Aorta (tissue), 5 donors: ENCODE data around the gene MAD1L1. TPM values are rescaled to one million over a fixed set of nuclear protein-coding genes. Genes with fewer than 3 reads are reported as not detected.

Source experiments
- ATAC-seq: fragments of 200-7000 bp; cut with Tn5 transposase; one replicate; pipeline ENCODE4 v1.9.1; 2022; ENCODE audit warnings: moderate library complexity; ENCODE audit not compliant: low FRiP score
- DNase-seq, 2 donors: peaks; one replicate each; pipeline ENCODE4 v3.0.0-alpha.2; 2020
- H3K27ac ChIP-seq, 2 donors: one replicate each; pipeline ENCODE4 v1.5.1; 2013; ENCODE audit warnings: low read length in 2 of 2, mild to moderate bottlenecking in 2 of 2, moderate library complexity in 2 of 2, control low read depth in 1 of 2, inconsistent platforms in 1 of 2, low read depth in 1 of 2
- H3K27me3 ChIP-seq, 2 donors: one replicate each; pipeline ENCODE4 v1.6.1; 2013; ENCODE audit warnings: control low read depth in 1 of 2, low read length in 1 of 2, mild to moderate bottlenecking in 1 of 2, moderate library complexity in 1 of 2; ENCODE audit not compliant: insufficient read depth in 2 of 2, control insufficient read depth in 1 of 2
- H3K36me3 ChIP-seq, 2 donors: one replicate each; pipeline ENCODE4 v1.6.1; 2013; ENCODE audit warnings: control low read depth in 1 of 2, low read length in 1 of 2, mild to moderate bottlenecking in 1 of 2; ENCODE audit not compliant: insufficient read depth in 2 of 2, control insufficient read depth in 1 of 2
- H3K4me1 ChIP-seq, 2 donors: one replicate each; pipeline ENCODE4 v1.6.1; 2013; ENCODE audit warnings: low read length in 2 of 2, control low read depth in 1 of 2, mild to moderate bottlenecking in 1 of 2, moderate library complexity in 1 of 2; ENCODE audit not compliant: insufficient read depth in 2 of 2, control insufficient read depth in 1 of 2
- H3K4me3 ChIP-seq, 2 donors: one replicate each; pipeline ENCODE4 v1.5.1; 2013; ENCODE audit warnings: low read length in 2 of 2, control low read depth in 1 of 2, mild to moderate bottlenecking in 1 of 2
- H3K9me3 ChIP-seq: one replicate; pipeline ENCODE4 v1.6.1; 2013; ENCODE audit warnings: mild to moderate bottlenecking, low read length; ENCODE audit not compliant: control insufficient read depth
- WGBS, 2 donors: extraction: QIAGEN DNeasy Blood & Tissue Kit; methylation state at CpG; one replicate each; pipeline ENCODE4 v1.1.7; 2013; 5-methylcytosine and 5-hydroxymethylcytosine counted together
- intact Hi-C, 2 donors: fragments of 100-400 bp; cut with DNase I; formaldehyde crosslinking; loops; one replicate each; pipeline versions ENCODE4 v1.14.2 to v1.15.0; 2022
- polyA plus RNA-seq, 2 donors: library from polyadenylated mRNA; stranded (reverse); fragments of 200-250 nt; gene quantifications; one replicate each; pipeline ENCODE4 v1.2.3, GENCODE V29; 2013
- total RNA-seq, 2 donors: library from RNA; stranded (reverse); fragmentation: NEBNext Ultra II Directional; extraction: Animal tissue kit (Norgen Biotek cat#: 25700); gene quantifications; one replicate each; pipeline ENCODE4 v1.2.1, GENCODE V29; 2021
- donor health status: healthy with polysubstance abuse.
- donor health status: Bipolar disorder and iron deficiency.
- donor health status: DM: no; HTN: no; CAD: no.
- donor health status: DM: no; HTN: no; CAD: no.
- donor health status: DM: yes; HTN: yes; CAD: no.

MAD1L1 gene
- total and polyA plus RNA-seq, 4 donors: 14.8 to 35.8 (median 20.2) TPM

- intact Hi-C loops: loop anchor here (10.0 kb wide), 2 partner anchors 103 to 667 kb away; partner anchors contain the start of gene PSMG3 (in 1 of the 2)
- no peak within 1 kb of the TSS for H3K27ac ChIP-seq
- no peaks in the 10 kb centered on the region for H3K9me3 ChIP-seq
- H3K4me3 ChIP-seq: peak within 1 kb of the TSS; percentile 91 to 96
- DNase-seq: peak; percentile 86 to 94
- no peaks in the 10 kb centered on the region for H3K27me3 ChIP-seq
- H3K36me3 ChIP-seq: no peaks in the 10 kb centered on the region
- ATAC-seq: peak; percentile 93
- peaks cover 0 to 4% of the 10 kb centered on the region in 2 donors for H3K4me1 ChIP-seq
- 0 to 1% methylated on average over 77 to 81 of the region's 81 CpGs for whole genome bisulfite sequencing, 2 donors
Measured at GRCh38 chr7:2241580-2242540, 9.1 kb upstream of the MAD1L1 start, which contains the start of the genes MRM2 and NUDT1. MRM2 (minus strand) TSS chr7:2242205; CDS start chr7:2242169, 36 bp downstream. NUDT1 (plus strand) TSS chr7:2242226; CDS start chr7:2244575, 2,349 bp downstream.

GRCh38 chr7:2239242-2239641, 6.5 kb upstream of the MAD1L1 start:
- ATAC-seq: no peak
- no peaks in the 10 kb centered on the region for H3K27me3 ChIP-seq
- no peak overlapping the region for H3K27ac ChIP-seq
- DNase-seq: no peak
- H3K36me3 ChIP-seq: no peaks in the 10 kb centered on the region
- H3K4me3 ChIP-seq: no peak overlapping the region
- H3K4me1 ChIP-seq: peaks cover 0 to 4% of the 10 kb centered on the region in 2 donors
- no peaks in the 10 kb centered on the region for H3K9me3 ChIP-seq
- intact Hi-C loops: no loop called here
- 96 to 97% methylated on average over 17 of the region's 17 CpGs for WGBS, 2 donors

- intact Hi-C loops: no loop called here
- ATAC-seq (no peak), DNase-seq (peak in 1 of 2 donors; percentile 84)
- Histone ChIP-seq H3K4me3 (no peak overlapping the region), H3K36me3 (no peaks in the 10 kb centered on the region), H3K27ac (no peak overlapping the region), H3K27me3 (no peaks in the 10 kb centered on the region), H3K9me3 (no peaks in the 10 kb centered on the region), H3K4me1 (peaks cover 0 to 7% of the 10 kb centered on the region in 2 donors)
- 88 to 90% methylated on average over 12 of the region's 12 CpGs for WGBS, 2 donors
Measured at GRCh38 chr7:2237109-2237602, 4.4 kb upstream of the MAD1L1 start.

GRCh38 chr7:2233926-2234325, 1.2 kb upstream of the MAD1L1 start:
- 10 to 12% methylated on average over 3 of the region's 3 CpGs for WGBS, 2 donors
- intact Hi-C loops: no loop called here
- H3K9me3 ChIP-seq: no peaks in the 10 kb centered on the region
- H3K4me3 ChIP-seq: no peak overlapping the region
- H3K27ac ChIP-seq: no peak overlapping the region
- no peaks in the 10 kb centered on the region for H3K36me3 ChIP-seq
- ATAC-seq: no peak
- H3K27me3 ChIP-seq: no peaks in the 10 kb centered on the region
- H3K4me1 ChIP-seq: peaks cover 0 to 3% of the 10 kb centered on the region in 2 donors
- no peak for DNase-seq

- peaks cover 0 to 3% of the 10 kb centered on the region in 2 donors for H3K4me1 ChIP-seq
- H3K27ac ChIP-seq: no peak overlapping the region
- no peaks in the 10 kb centered on the region for H3K36me3 ChIP-seq
- no peaks in the 10 kb centered on the region for H3K27me3 ChIP-seq
- WGBS, 2 donors: 2 to 3% methylated on average over 29 to 46 of the region's 46 CpGs
- DNase-seq (no peak), ATAC-seq (peak; percentile 44)
- H3K9me3 ChIP-seq: no peaks in the 10 kb centered on the region
- H3K4me3 ChIP-seq: peak overlapping the region; percentile 78 to 98
- intact Hi-C loops: no loop called here
Measured at GRCh38 chr7:2231992-2232765, 566 bp downstream of the MAD1L1 start.

- Histone ChIP-seq H3K36me3 (no peaks in the 10 kb centered on the region), H3K9me3 (no peaks in the 10 kb centered on the region), H3K27me3 (no peaks in the 10 kb centered on the region), H3K4me1 (peaks cover 0 to 3% of the 10 kb centered on the region in 2 donors), H3K27ac (no peak overlapping the region), H3K4me3 (no peak overlapping the region)
- intact Hi-C loops: no loop called here
- WGBS, 2 donors: 89 to 94% methylated on average over 9 of the region's 9 CpGs
- no peak for DNase-seq
- no peak for ATAC-seq
Measured at GRCh38 chr7:2230882-2231281, 1.9 kb downstream of the MAD1L1 start.

- Histone ChIP-seq H3K4me3 (no peak overlapping the region), H3K27me3 (no peaks in the 10 kb centered on the region), H3K4me1 (peaks cover 0 to 3% of the 10 kb centered on the region in 2 donors), H3K9me3 (no peaks in the 10 kb centered on the region), H3K27ac (no peak overlapping the region), H3K36me3 (no peaks in the 10 kb centered on the region)
- intact Hi-C loops: no loop called here
- WGBS, 2 donors: 89 to 92% methylated on average over 8 of the region's 8 CpGs
- DNase-seq (no peak), ATAC-seq (no peak)
Measured at GRCh38 chr7:2230226-2230625, 2.5 kb downstream of the MAD1L1 start.

- WGBS, 2 donors: 93 to 97% methylated on average over 7 of the region's 7 CpGs
- Histone ChIP-seq H3K27ac (no peak overlapping the region), H3K36me3 (peaks cover 0 to 2% of the 10 kb centered on the region in 2 donors), H3K9me3 (no peaks in the 10 kb centered on the region), H3K4me1 (peaks cover 0 to 3% of the 10 kb centered on the region in 2 donors), H3K4me3 (no peak overlapping the region), H3K27me3 (no peaks in the 10 kb centered on the region)
- ATAC-seq (no peak), DNase-seq (no peak)
- intact Hi-C loops: no loop called here
Measured at GRCh38 chr7:2229467-2229866, 3.3 kb downstream of the MAD1L1 start.
